Smooth muscle cell of the coronary artery (primary cell): ENCODE data around the gene REM2. TPM values are rescaled to one million over a fixed set of nuclear protein-coding genes. Genes with fewer than 3 reads are reported as not detected.

Experiments
- total RNA-seq: library from RNA; depleted of rRNA; stranded (reverse); fragments of >200 nt; gene quantifications from 2 replicates; pipeline ENCODE4 v1.2.3, GENCODE V29; 2014; ENCODE audit warnings: low replicate concordance

The REM2 gene, protein sequence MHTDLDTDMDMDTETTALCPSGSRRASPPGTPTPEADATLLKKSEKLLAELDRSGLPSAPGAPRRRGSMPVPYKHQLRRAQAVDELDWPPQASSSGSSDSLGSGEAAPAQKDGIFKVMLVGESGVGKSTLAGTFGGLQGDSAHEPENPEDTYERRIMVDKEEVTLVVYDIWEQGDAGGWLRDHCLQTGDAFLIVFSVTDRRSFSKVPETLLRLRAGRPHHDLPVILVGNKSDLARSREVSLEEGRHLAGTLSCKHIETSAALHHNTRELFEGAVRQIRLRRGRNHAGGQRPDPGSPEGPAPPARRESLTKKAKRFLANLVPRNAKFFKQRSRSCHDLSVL
- total RNA-seq: 0.08 TPM in 1 of 2 replicates, not detected in the other

GRCh38 chr14:22883173-22883976 is at the start of gene REM2:
TSS of gene REM2 (plus strand) at chr14:22883222. CDS start at chr14:22883288, 66 bp downstream.

DNA sequence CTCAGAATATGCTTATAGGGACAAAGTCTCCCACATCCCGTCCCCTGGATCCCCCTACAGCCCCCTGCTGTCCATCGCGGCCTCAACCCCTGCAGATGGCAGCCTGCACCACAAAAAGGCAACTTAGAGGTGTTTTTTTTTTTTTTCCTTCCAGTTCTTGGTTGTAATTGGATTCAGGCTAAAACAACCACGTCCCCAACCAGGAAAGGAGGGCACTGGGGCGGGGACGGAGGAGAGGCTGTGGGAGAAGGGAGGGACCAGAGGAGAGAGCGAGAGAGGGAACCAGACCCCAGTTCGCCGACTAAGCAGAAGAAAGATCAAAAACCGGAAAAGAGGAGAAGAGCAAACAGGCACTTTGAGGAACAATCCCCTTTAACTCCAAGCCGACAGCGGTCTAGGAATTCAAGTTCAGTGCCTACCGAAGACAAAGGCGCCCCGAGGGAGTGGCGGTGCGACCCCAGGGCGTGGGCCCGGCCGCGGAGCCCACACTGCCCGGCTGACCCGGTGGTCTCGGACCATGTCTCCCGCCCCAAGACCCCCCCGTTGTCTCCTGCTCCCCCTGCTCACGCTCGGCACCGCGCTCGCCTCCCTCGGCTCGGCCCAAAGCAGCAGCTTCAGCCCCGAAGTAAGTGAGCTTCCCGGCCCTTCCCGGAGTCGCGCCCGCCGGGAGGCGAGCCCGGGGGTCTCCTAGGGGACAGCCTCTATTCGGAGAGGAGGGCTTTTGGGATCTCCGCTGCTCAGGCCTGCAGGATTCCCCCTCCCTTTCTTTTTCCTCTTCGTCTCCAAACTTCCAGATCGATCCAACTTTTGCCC is 46.5 kb upstream of the REM2 start, which contains the start of gene MMP14:
Gene MMP14, plus strand, starts transcription at position 285 of the 813 bp plus-strand sequence. Its CDS starts 233 bp downstream, at position 518.

DNA sequence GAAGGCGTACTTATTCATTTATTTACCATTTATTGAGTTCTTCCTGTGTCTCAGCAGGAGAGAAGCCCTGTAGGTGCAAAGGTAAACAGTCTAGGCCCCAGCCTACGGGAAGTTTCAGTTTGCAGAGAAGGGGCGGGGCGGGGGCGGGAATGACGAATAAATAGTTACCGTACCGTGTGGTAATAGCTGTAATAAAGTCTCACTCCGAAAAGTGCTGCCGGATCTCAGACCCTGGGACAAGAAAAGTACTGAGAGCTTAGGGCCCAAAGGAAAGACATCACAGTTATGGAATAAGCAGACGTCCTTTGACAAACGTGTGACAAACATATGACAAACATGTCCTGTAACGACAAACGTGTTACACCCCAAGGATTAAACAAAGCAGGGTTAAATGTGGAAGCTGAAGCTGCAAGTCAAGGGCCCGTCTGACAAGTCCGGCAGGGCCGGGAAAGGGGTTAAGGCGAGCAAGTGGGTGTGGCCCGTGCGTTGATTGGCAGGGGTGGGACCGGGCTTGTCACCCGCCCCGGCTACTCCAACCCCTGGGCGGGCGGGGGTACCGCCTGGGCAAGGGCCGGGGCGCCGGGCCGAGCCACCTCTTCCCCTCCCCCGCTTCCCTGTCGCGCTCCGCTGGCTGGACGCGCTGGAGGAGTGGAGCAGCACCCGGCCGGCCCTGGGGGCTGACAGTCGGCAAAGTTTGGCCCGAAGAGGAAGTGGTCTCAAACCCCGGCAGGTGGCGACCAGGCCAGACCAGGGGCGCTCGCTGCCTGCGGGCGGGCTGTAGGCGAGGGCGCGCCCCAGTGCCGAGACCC is 11.6 kb upstream of the REM2 start, which contains the start of gene LRP10:
Gene LRP10, plus strand, starts transcription at position 517 of the 809 bp plus-strand sequence. CDS start 564 bp downstream, outside the sequence.

GRCh38 chr14:22918804-22919600 is 36.0 kb downstream of the REM2 start, which contains the start of gene RBM23:
TSS of gene RBM23 (minus strand) at chr14:22919149.

DNA sequence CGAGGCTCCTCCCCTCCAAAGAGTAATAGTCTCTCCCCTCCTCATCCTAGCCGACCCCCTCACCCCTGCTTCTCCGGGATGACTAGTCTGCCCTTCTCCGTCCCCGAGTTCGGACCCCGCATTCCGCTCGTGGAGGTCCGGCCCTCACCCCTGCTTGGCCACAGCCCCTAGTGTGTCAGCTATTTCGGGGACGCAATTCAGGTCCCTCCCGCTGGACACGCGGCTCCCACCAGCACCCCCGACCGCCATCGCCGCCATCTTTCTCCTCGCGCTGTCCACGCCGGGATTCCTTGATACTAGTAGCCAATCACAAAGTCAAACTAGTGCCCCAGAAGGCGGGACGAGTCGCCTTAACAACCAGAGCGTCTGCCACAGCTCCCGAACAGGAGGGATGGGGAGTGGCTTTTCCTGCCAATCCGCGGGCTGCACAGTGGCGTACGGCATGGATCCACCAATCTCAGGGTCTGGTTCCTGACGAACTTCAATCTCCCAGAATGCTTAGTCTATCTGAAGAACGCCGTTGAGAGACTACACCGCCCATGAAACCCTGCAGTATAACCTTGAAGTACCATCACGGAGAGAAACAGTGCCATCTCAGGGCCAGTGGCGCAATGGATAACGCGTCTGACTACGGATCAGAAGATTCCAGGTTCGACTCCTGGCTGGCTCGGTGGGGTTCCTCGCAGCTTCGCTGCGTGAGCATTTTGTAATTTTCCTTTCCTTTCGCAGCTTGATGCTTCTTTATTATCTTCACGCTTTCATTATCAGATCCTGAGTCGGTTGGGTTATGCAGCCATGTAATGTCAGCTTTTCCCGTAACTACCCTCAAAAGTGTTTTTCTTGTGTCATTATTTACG is 46.3 kb downstream of the REM2 start, which contains the start of gene PRMT5:
Gene PRMT5, minus strand, starts transcription at position 273 of the 857 bp plus-strand sequence. Its CDS starts 15 bp downstream, at position 258.

Other genes starting within 250 kb of the REM2 start
- not detected in 2 replicates for gene OR6J1, start 238.9 kb upstream of the REM2 start, total RNA-seq
- gene OXA1L, start 116.5 kb upstream of the REM2 start, total RNA-seq: 31.8 and 84.5 TPM in 2 replicates
- gene SLC7A7, start 67.8 kb upstream of the REM2 start, total RNA-seq: 1.2 and 16.2 TPM in 2 replicates
- 39.5 and 75.6 TPM in 2 replicates for gene MRPL52, start 53.3 kb upstream of the REM2 start, total RNA-seq
- 361 and 371 TPM in 2 replicates for gene MMP14, start 46.6 kb upstream of the REM2 start, total RNA-seq
- gene LRP10, start 11.5 kb upstream of the REM2 start, total RNA-seq: 47.1 and 59.4 TPM in 2 replicates
- 46.7 and 118 TPM in 2 replicates for gene RBM23, start 35.9 kb downstream of the REM2 start, total RNA-seq
- gene PRMT5, start 46.2 kb downstream of the REM2 start, total RNA-seq: 61.3 and 86.6 TPM in 2 replicates
- gene HAUS4, start 73.9 kb downstream of the REM2 start, total RNA-seq: 27.0 and 29.3 TPM in 2 replicates
- 19.2 and 54.1 TPM in 2 replicates for gene AJUBA, start 99.3 kb downstream of the REM2 start, total RNA-seq
- 6.2 and 10.6 TPM in 2 replicates for gene C14orf93, start 126.9 kb downstream of the REM2 start, total RNA-seq
- gene PSMB5, start 151.7 kb downstream of the REM2 start, total RNA-seq: 210 and 299 TPM in 2 replicates
- not detected in 2 replicates for gene PSMB11, start 159.0 kb downstream of the REM2 start, total RNA-seq
- gene CDH24, start 174.3 kb downstream of the REM2 start, total RNA-seq: 4.0 and 4.9 TPM in 2 replicates
- gene ACIN1, start 211.9 kb downstream of the REM2 start, total RNA-seq: 55.7 and 70.0 TPM in 2 replicates
- gene C14orf119, start 212.3 kb downstream of the REM2 start, total RNA-seq: 53.4 and 58.8 TPM in 2 replicates
- 0.12 TPM in 1 of 2 replicates, not detected in the other for gene CIROP, start 221.8 kb downstream of the REM2 start, total RNA-seq
- gene CEBPE, start 236.0 kb downstream of the REM2 start, total RNA-seq: not detected in 2 replicates